Large intestine (tissue), 3 donors: ENCODE results near the gene SEC14L5. TPM values are rescaled to one million over a fixed set of nuclear protein-coding genes. Genes with fewer than 3 reads are reported as not detected.

ENCODE experiments used
- DNase-seq, 2 donors: peaks; one replicate each; pipeline versions ENCODE4 v3.0.0 to v3.0.0-alpha.2; 2013
- H3K27ac ChIP-seq: one replicate; pipeline ENCODE4 v1.5.1; 2013; ENCODE audit warnings: low read length
- H3K27me3 ChIP-seq: 2 replicates; pipeline ENCODE4 v1.6.1; 2013; ENCODE audit warnings: low read length; ENCODE audit not compliant: control insufficient read depth, insufficient read depth
- H3K36me3 ChIP-seq: 2 replicates; pipeline ENCODE4 v1.6.1; 2013; ENCODE audit warnings: low read length; ENCODE audit not compliant: control insufficient read depth, insufficient read depth
- H3K4me1 ChIP-seq: one replicate; pipeline ENCODE4 v1.6.1; 2013; ENCODE audit warnings: low read length; ENCODE audit not compliant: control insufficient read depth, insufficient read depth
- H3K4me3 ChIP-seq: one replicate; pipeline ENCODE4 v1.5.1; 2013; ENCODE audit warnings: low read length
- H3K9me3 ChIP-seq: one replicate; pipeline ENCODE4 v1.6.1; 2013; ENCODE audit warnings: mild to moderate bottlenecking, low read depth, low read length, moderate library complexity; ENCODE audit not compliant: control insufficient read depth
- WGBS: methylation state at CpG from one replicate; pipeline ENCODE4 v1.1.5; 2013; ENCODE audit warnings: low lambda C conversion rate; ENCODE audit not compliant: insufficient coverage; 5-methylcytosine and 5-hydroxymethylcytosine counted together
- polyA plus RNA-seq: library from polyadenylated mRNA; unstranded; fragments of 120-200 nt; gene quantifications from one replicate; pipeline ENCODE4 v1.2.1, GENCODE V29; 2013

The SEC14L5 gene
- polyA plus RNA-seq, 1 donor: 0.24 TPM

DNA sequence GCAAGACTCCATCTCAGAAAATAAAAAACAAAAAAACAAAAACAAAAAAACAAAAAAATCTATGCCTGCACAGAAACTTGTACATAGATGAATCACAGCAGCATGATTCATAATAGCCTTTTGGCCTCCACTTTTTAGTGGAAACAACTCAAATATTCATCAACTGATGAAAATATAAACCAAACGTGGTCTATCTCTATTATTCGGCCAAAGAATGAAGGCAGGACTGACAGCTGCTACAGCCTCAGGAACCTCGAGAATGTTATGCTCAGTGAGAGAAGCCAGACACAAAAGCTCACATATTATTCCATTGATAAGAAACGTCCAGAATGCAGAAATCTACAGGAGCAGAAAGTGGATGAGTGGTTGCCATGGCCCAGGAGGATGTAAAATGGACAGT, 41.0 kb upstream of the SEC14L5 start:
- Histone ChIP-seq H3K27me3 (no peaks in the 10 kb centered on the region), H3K9me3 (no peaks in the 10 kb centered on the region), H3K36me3 (no peaks in the 10 kb centered on the region), H3K4me1 (peaks cover 21% of the 10 kb centered on the region), H3K4me3 (no peak overlapping the region), H3K27ac (no peak overlapping the region)
- no peak for DNase-seq
- no CpG with 5 or more reads among the region's 4 CpGs for WGBS

DNA sequence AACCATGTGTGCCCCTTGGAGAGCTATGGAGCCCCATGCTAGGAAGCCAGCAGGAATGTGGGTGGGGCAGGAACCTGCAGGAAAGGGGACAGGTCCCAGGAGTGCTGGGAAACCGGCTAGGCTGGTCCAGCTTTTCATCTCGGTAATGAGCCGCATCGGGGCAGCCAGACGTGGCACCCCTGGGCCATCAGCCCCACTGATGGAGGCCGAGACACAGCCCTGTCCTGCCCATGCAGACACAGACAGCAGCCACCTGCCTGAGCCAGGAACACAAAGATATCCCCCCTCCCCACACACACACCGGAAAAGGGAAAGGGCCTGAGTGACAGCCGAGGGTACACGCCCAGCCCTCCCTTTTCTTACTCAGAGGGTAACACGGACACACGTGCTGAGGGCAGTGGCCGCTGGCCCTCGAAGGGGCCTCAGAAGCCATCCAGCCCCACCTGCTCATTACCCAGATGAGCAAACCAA, 39.3 kb upstream of the SEC14L5 start:
- peak; percentile 66 to 85 for DNase-seq
- no peak overlapping the region for H3K4me3 ChIP-seq
- H3K4me1 ChIP-seq: peaks cover 16% of the 10 kb centered on the region
- H3K36me3 ChIP-seq: peaks cover 2% of the 10 kb centered on the region
- no CpG with 5 or more reads among the region's 13 CpGs for WGBS
- no peaks in the 10 kb centered on the region for H3K27me3 ChIP-seq
- H3K9me3 ChIP-seq: no peaks in the 10 kb centered on the region
- H3K27ac ChIP-seq: peak overlapping the region; percentile 55

DNA sequence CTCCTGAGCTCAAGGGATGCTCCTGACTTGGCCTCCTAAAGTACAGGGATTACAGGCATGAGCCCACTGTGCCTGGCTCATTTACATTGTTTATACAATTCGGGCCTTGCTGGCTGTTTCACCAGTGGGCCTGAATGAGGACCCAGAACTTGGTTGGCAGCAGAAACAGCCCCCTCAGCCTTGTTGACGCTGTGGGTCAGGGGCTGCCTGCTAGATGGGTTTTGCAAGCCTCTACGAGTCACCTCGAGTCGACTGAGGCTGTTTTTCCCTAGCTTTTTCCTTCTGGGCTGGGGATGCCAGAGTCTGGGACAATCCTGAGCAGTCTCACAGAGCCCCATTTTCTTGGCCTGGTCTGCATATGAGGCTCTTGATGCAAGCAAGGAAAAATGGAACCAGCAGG, 37.3 kb upstream of the SEC14L5 start:
- Histone ChIP-seq H3K4me1 (peaks cover 29% of the 10 kb centered on the region), H3K9me3 (no peaks in the 10 kb centered on the region), H3K27ac (no peak overlapping the region), H3K4me3 (no peak overlapping the region), H3K36me3 (peaks cover 2% of the 10 kb centered on the region), H3K27me3 (no peaks in the 10 kb centered on the region)
- no CpG with 5 or more reads among the region's 5 CpGs for WGBS
- DNase-seq: no peak

DNA sequence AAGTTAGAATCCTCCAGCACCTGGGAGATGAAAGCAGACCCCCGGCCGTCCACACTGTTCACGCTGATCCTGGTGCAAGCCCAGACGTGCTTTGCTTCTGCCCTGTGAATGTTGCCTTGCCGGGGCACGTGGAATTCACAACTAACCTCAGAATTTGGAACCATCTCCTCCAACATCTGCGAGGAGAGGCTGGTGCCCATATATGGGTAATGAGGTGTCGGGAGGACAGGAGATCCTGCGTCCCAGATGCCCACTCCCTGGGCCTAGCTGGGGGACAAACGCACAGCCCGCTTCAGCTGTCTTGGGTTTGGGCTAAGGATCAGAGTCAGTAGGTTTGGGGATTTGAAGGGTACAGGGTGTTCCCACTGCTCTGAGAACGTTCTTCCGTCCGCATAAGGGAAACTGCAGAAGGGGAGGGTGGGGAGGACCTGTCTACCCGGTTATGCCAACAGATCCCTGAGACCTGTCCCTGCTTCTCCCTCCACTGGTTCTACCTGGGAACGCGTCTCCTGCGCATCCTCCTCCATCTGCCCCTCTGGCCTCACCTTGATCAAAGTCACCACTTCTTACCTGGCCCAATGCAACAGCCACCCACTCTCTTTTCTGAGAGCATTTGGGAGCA, 35.3 kb upstream of the SEC14L5 start:
- no peak overlapping the region for H3K4me3 ChIP-seq

DNA sequence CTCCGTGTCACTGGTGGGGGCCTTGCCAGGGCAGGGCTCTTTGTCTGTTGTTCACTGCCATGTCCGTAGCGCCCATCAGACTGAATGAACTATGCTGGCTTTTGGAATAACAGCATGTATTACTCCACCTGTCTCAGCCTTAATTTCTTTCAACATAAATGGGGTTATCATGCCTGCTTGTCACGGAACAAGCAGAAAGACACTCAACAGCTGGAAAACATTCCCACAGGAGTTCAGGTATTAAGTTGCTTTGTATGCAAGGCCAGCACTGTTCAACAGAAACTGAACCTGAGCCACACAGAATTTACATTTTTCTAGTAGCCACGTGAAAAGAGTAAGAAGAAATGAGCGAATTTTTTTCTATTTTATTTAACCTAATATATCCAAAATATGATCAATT, 34.3 kb upstream of the SEC14L5 start:
- no peak for DNase-seq
- no peak overlapping the region for H3K27ac ChIP-seq
- no peaks in the 10 kb centered on the region for H3K27me3 ChIP-seq
- H3K9me3 ChIP-seq: peaks cover 2% of the 10 kb centered on the region
- no peak overlapping the region for H3K4me3 ChIP-seq
- peaks cover 12% of the 10 kb centered on the region for H3K36me3 ChIP-seq
- WGBS: 83% methylated on average over 1 of the region's 6 CpGs
- peaks cover 22% of the 10 kb centered on the region for H3K4me1 ChIP-seq

More for the DNA sequence above, 35.3 kb upstream of the SEC14L5 start:
- Histone ChIP-seq H3K9me3 (peaks cover 2% of the 10 kb centered on the region), H3K27ac (no peak overlapping the region), H3K27me3 (no peaks in the 10 kb centered on the region), H3K4me1 (peaks cover 29% of the 10 kb centered on the region), H3K36me3 (peaks cover 10% of the 10 kb centered on the region)
- no peak for DNase-seq
- WGBS: no CpG with 5 or more reads among the region's 18 CpGs

DNA sequence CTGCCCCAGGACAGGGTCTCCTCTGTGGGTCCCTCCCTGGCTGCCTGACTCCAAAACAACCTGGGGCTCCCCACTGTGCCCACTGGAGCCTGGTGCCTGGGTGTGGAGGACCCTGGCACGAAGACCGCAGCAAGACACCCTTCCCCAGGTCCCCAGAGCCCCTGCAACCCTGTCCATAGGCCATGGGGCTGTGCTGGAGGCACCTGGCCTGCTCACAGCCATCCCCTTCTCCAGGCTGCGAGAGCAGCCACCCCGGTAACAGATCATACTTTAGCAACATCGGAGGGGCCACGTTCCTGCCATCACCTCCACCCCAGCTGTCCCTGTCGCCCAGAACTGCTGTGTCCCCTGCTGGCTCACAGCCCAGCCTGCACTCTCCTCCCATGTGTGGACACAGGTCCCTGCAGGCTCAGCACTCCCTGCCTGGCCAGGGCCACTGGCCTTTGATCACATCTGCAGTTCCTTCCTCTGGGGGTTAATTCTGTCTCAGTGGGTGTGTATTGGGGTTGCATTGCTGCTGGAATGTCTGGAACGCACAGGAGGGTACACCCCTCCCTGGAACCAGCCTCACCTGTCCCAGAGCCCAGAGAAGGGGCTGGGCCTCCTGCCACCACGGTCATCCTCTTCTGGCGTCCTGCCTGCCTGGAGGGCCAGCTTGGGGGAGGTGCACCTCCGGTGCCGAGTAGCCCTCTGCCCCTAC, 33.4 kb upstream of the SEC14L5 start:
- Histone ChIP-seq H3K27ac (peak overlapping the region; percentile 69), H3K36me3 (peaks cover 12% of the 10 kb centered on the region), H3K9me3 (peaks cover 2% of the 10 kb centered on the region), H3K27me3 (no peaks in the 10 kb centered on the region), H3K4me3 (no peak overlapping the region), H3K4me1 (peaks cover 13% of the 10 kb centered on the region)
- DNase-seq: peak; percentile 81 to 89
- no CpG with 5 or more reads among the region's 12 CpGs for WGBS

DNA sequence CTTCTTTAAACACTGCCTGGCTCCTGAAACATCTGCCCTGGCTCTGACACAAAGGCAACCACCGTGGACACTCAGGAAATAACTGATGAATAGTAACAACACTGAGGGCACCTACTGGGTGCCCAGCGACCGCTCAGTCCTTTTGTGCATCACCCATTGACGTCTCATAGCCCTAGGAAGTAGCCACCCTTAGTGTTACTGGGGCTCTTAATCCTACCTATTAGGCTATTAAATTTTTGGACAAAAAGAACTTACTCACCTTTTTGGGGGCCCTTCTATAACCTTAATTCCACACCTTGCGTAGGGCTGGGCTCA, 32.9 kb upstream of the SEC14L5 start:
- no peak for DNase-seq
- H3K4me3 ChIP-seq: no peak overlapping the region
- peaks cover 13% of the 10 kb centered on the region for H3K4me1 ChIP-seq
- 67% methylated on average over 3 of the region's 5 CpGs for WGBS
- H3K36me3 ChIP-seq: peaks cover 12% of the 10 kb centered on the region
- peaks cover 2% of the 10 kb centered on the region for H3K9me3 ChIP-seq
- peak overlapping the region; percentile 69 for H3K27ac ChIP-seq
- no peaks in the 10 kb centered on the region for H3K27me3 ChIP-seq

DNA sequence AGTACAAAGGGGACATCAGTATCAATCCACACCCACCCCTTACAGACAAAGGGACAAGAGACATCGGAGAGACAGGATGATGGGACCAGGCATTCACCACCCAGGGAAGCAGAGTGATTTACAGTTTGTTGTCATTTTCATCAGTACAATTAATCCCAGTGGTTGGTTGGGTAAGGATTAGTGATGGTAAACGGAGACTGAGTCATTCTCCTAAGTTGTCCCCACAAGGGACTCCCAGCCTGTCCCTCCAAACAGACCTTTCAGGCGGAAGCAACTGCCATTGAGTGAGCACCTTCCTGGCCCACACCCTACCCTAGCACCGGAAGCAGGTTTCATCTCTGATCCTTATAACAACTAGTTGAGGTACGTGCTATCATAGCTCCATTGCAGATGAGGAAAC, 32.3 kb upstream of the SEC14L5 start:
- Histone ChIP-seq H3K27me3 (no peaks in the 10 kb centered on the region), H3K4me1 (peaks cover 13% of the 10 kb centered on the region), H3K27ac (no peak overlapping the region), H3K36me3 (peaks cover 12% of the 10 kb centered on the region), H3K9me3 (peaks cover 2% of the 10 kb centered on the region), H3K4me3 (no peak overlapping the region)
- 80% methylated on average over 1 of the region's 5 CpGs for WGBS
- no peak for DNase-seq

DNA sequence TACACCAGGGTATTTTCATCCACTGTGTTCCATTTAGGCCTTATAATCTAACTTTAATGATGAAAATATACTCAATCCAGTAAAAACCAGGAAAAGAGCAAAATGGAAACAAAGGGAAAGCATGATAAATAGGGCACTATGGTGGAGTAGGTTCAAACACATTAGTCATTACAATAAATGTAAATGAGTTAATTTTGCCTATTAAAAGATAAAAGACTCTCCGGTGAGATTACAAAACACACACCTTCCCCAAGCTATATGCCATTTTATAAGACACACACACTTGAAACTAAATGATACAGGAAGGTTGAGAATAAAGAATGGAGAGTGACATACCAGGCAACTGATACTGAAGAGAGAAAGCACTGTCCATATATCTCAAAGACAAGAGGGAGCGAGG, 31.2 kb upstream of the SEC14L5 start:
- Histone ChIP-seq H3K36me3 (peaks cover 12% of the 10 kb centered on the region), H3K27ac (no peak overlapping the region), H3K9me3 (peaks cover 2% of the 10 kb centered on the region), H3K4me3 (no peak overlapping the region), H3K4me1 (peaks cover 13% of the 10 kb centered on the region), H3K27me3 (no peaks in the 10 kb centered on the region)
- no peak for DNase-seq
- no CpG with 5 or more reads among the region's 2 CpGs for WGBS

DNA sequence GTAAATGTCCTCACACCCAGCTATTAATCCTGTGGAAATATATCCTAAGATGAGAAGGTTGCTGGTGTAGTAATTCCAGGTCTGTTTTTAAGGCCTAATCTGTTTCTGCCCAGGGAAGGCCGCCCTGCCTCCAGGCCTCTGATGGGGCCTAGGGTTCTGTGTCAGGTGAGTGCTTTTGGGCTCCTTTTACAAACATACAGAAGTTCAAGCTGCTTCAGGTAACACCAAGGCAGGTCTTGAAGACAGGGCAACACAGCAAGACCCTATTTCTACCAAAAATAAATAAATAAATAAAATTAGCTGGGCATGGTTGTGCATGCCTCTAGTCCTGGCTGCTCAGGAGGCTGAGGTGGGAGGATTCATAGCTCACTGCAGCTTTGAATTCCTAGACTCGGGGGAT, 30.5 kb upstream of the SEC14L5 start:
- DNase-seq: no peak
- no CpG with 5 or more reads among the region's 2 CpGs for WGBS
- H3K27me3 ChIP-seq: no peaks in the 10 kb centered on the region
- peaks cover 2% of the 10 kb centered on the region for H3K9me3 ChIP-seq
- peaks cover 13% of the 10 kb centered on the region for H3K4me1 ChIP-seq
- no peak overlapping the region for H3K4me3 ChIP-seq
- no peak overlapping the region for H3K27ac ChIP-seq
- H3K36me3 ChIP-seq: peaks cover 12% of the 10 kb centered on the region

DNA sequence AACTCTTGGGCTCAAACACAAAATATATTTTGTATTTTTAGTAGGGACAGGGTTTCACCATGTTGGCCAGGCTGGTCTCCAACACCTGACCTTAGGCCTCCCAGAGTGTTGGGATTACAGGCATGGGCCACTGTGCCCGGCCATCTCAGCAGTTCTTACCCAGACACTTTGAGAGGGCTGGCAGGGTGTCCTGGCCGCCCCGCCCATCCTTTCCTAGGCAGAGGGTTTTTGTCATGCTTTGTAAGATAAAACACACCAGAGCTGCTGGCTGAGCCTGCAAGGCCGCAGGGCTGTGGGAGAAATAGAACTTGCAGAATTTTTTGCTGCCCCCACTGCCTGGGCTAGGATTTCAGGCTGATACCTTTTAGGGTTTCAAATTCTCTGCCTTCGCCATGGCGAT, 29.9 kb upstream of the SEC14L5 start:
- Histone ChIP-seq H3K27ac (no peak overlapping the region), H3K27me3 (no peaks in the 10 kb centered on the region), H3K4me1 (peaks cover 13% of the 10 kb centered on the region), H3K4me3 (no peak overlapping the region), H3K9me3 (peaks cover 2% of the 10 kb centered on the region), H3K36me3 (peaks cover 10% of the 10 kb centered on the region)
- no peak for DNase-seq
- WGBS: no CpG with 5 or more reads among the region's 6 CpGs
